Activated gamma-delta T cell treated with Interleukin-2 at 50 U/mL for 16 hours (primary cell): ENCODE results near the gene PEMT.

ENCODE experiments used
- DNase-seq: peaks from one replicate; pipeline ENCODE4 v3.0.0-alpha.2; 2020

Gene PEMT

GRCh38 chr17:17549732-17550366 is 41.7 kb downstream of the PEMT start:
- DNase-seq: no peak

GRCh38 chr17:17548044-17548443 is 43.5 kb downstream of the PEMT start:
- no peak for DNase-seq

- DNase-seq: no peak
These were observed 44.2 kb downstream of the PEMT start for GRCh38 chr17:17547210-17547764.

- no peak for DNase-seq
These were observed 44.9 kb downstream of the PEMT start for GRCh38 chr17:17546399-17547185.

GRCh38 chr17:17545984-17546383 is 45.5 kb downstream of the PEMT start:
- DNase-seq: no peak

- DNase-seq: no peak
These were observed 46.3 kb downstream of the PEMT start for GRCh38 chr17:17545031-17545820.

GRCh38 chr17:17542906-17543635 is 48.4 kb downstream of the PEMT start:
- no peak for DNase-seq

- DNase-seq: no peak
These were observed 49.9 kb downstream of the PEMT start for GRCh38 chr17:17541640-17542001.

- DNase-seq: no peak
These were observed 50.4 kb downstream of the PEMT start for GRCh38 chr17:17540935-17541639.

- DNase-seq: no peak
These were observed 51.1 kb downstream of the PEMT start for GRCh38 chr17:17540278-17540906.

GRCh38 chr17:17539591-17539990 is 51.9 kb downstream of the PEMT start:
- no peak for DNase-seq

GRCh38 chr17:17538417-17539391 is 52.8 kb downstream of the PEMT start:
- DNase-seq: no peak

GRCh38 chr17:17537311-17538099 is 54.0 kb downstream of the PEMT start:
- no peak for DNase-seq

GRCh38 chr17:17536702-17537101 is 54.8 kb downstream of the PEMT start:
- no peak for DNase-seq

- DNase-seq: no peak
These were observed 55.6 kb downstream of the PEMT start for GRCh38 chr17:17535957-17536356.

GRCh38 chr17:17533901-17534441 is 57.5 kb downstream of the PEMT start:
- no peak for DNase-seq

GRCh38 chr17:17532991-17533390 is 58.5 kb downstream of the PEMT start:
- no peak for DNase-seq

- DNase-seq: no peak
These were observed 60.4 kb downstream of the PEMT start for GRCh38 chr17:17531156-17531555.
